ENCODE results near the gene MAP10.

The MAP10 gene

GRCh38 chr1:232798920-232799319 is 6.3 kb upstream of the MAP10 start:
- no peaks in the 10 kb centered on the region for H3K9me3 ChIP-seq (ENCODE audit: control insufficient read depth, insufficient read depth, low read depth, low read length)
- TF ChIP-seq ZNF830 (tag by site-specific recombination; IDR thresholded peaks at IDR 0.05; ENCODE audit: low read depth) (no peak), ZNF362 (tag by site-specific recombination; IDR thresholded peaks at IDR 0.05) (no peak), GLIS2 (tag by site-specific recombination; IDR thresholded peaks at IDR 0.05) (no peak), ZNF48 (tag by site-specific recombination; IDR thresholded peaks at IDR 0.05) (no peak), ZNF26 (tag by site-specific recombination; IDR thresholded peaks at IDR 0.05) (no peak), MEIS1 (CRISPR knock-in tag; IDR thresholded peaks at IDR 0.05; ENCODE audit: borderline replicate concordance) (no peak), ZNF202 (tag by site-specific recombination; IDR thresholded peaks at IDR 0.05; ENCODE audit: borderline replicate concordance) (no peak), ZNF624 (tag by site-specific recombination; IDR thresholded peaks at IDR 0.05) (no peak), ZBTB44 (tag by site-specific recombination; IDR thresholded peaks at IDR 0.05) (no peak), ZNF610 (tag by site-specific recombination; IDR thresholded peaks at IDR 0.05; ENCODE audit: borderline replicate concordance) (no peak), ZNF239 (tag by site-specific recombination; IDR thresholded peaks at IDR 0.05) (no peak), ZNF792 (tag by site-specific recombination; IDR thresholded peaks at IDR 0.05) (no peak), ZFHX2 (tag by site-specific recombination; conservative IDR thresholded peaks at IDR 0.05) (no peak), REPIN1 (tag by site-specific recombination; IDR thresholded peaks at IDR 0.05; ENCODE audit: low read depth) (no peak), ZSCAN5A (tag by site-specific recombination; IDR thresholded peaks at IDR 0.05) (no peak), ZNF140 (tag by site-specific recombination; IDR thresholded peaks at IDR 0.05) (no peak), ZNF157 (tag by site-specific recombination; IDR thresholded peaks at IDR 0.05) (no peak), ZNF791 (tag by site-specific recombination; IDR thresholded peaks at IDR 0.05) (no peak), ZFP41 (tag by site-specific recombination; IDR thresholded peaks at IDR 0.05; ENCODE audit: borderline replicate concordance) (no peak), CTCF (tag by site-specific recombination; IDR thresholded peaks at IDR 0.05) (no peak)
- H3K36me3 ChIP-seq (ENCODE audit: control insufficient read depth in 2 of 2, insufficient read depth in 1 of 2, low read length in 2 of 2) = no peaks in the 10 kb centered on the region
- H3K27ac ChIP-seq (ENCODE audit: extremely low read depth, low read depth, low read length) = no peak overlapping the region
- H3K4me3 ChIP-seq (ENCODE audit: low read depth, low read length) = no peak overlapping the region
- CTCF ChIA-PET = no interaction called here
- POLR2A ChIA-PET = no interaction called here
- H3K4me1 ChIP-seq (ENCODE audit: control insufficient read depth, insufficient read depth, low read length) = peaks cover 14% of the 10 kb centered on the region
